ENCODE measurements around the gene COIL.

COIL gene

GRCh38 chr17:56893503-56893902 lies 67.3 kb downstream of the COIL start:
- H3K4me2 ChIP-seq (ENCODE audit: low read length): no peak overlapping the region
- no peak overlapping the region for H3K27ac ChIP-seq
- no peak for TF ChIP-seq CTCF (IDR thresholded peaks at IDR 0.05)
- no peaks in the 10 kb centered on the region for H3K9me3 ChIP-seq (ENCODE audit: control insufficient read depth, low read length)
- H3K4me1 ChIP-seq: no peaks in the 10 kb centered on the region
- H3K79me2 ChIP-seq: no peaks in the 10 kb centered on the region
- H3K27me3 ChIP-seq (ENCODE audit: control insufficient read depth, insufficient read depth, low read length): no peaks in the 10 kb centered on the region
- H3K36me3 ChIP-seq (ENCODE audit: control insufficient read depth, insufficient read depth, low read length): no peaks in the 10 kb centered on the region
- H3K9ac ChIP-seq: no peak overlapping the region
- no peak overlapping the region for H3K4me3 ChIP-seq (ENCODE audit: low read depth, low read length)
- no peak overlapping the region for H2AFZ ChIP-seq

DNA sequence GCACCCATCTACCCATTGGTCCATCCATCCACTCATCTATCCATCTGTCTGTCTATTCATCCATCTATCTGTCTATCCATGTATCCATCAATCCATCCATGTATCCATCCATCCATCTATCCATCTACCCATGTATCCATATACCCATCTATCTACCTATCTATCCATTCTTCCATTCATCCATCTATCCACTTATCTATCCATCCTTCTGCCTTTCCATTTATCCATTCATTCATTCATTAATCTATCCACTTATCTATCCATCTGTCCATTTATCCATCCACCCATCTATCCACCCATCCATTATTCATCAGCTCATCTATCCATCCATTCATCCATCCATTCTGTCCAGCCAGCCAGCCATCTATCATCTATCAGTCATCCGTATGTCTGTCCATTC lies 68.5 kb downstream of the COIL start:
- no peaks in the 10 kb centered on the region for H3K4me1 ChIP-seq
- H3K9me3 ChIP-seq (ENCODE audit: control insufficient read depth, low read length): no peaks in the 10 kb centered on the region
- H3K4me2 ChIP-seq (ENCODE audit: low read length): no peak overlapping the region
- no peak for TF ChIP-seq CTCF (IDR thresholded peaks at IDR 0.05)
- H3K36me3 ChIP-seq (ENCODE audit: control insufficient read depth, insufficient read depth, low read length): no peaks in the 10 kb centered on the region
- H2AFZ ChIP-seq: no peak overlapping the region
- H3K27ac ChIP-seq: no peak overlapping the region
- no peaks in the 10 kb centered on the region for H3K27me3 ChIP-seq (ENCODE audit: control insufficient read depth, insufficient read depth, low read length)
- H3K4me3 ChIP-seq (ENCODE audit: low read depth, low read length): no peak overlapping the region
- H3K79me2 ChIP-seq: no peaks in the 10 kb centered on the region
- H3K9ac ChIP-seq: no peak overlapping the region

GRCh38 chr17:56891751-56892150 lies 69.1 kb downstream of the COIL start:
- peak; percentile 54 for TF ChIP-seq CTCF (IDR thresholded peaks at IDR 0.05)
- Histone ChIP-seq H3K4me1 (no peaks in the 10 kb centered on the region), H3K9me3 (ENCODE audit: control insufficient read depth, low read length) (no peaks in the 10 kb centered on the region), H3K4me2 (ENCODE audit: low read length) (no peak overlapping the region), H2AFZ (no peak overlapping the region), H3K27ac (no peak overlapping the region), H3K79me2 (no peaks in the 10 kb centered on the region), H3K9ac (no peak overlapping the region), H3K36me3 (ENCODE audit: control insufficient read depth, insufficient read depth, low read length) (no peaks in the 10 kb centered on the region), H3K4me3 (ENCODE audit: low read depth, low read length) (no peak overlapping the region), H3K27me3 (ENCODE audit: control insufficient read depth, insufficient read depth, low read length) (no peaks in the 10 kb centered on the region)

- no peaks in the 10 kb centered on the region for H3K9me3 ChIP-seq (ENCODE audit: control insufficient read depth, low read length)
- no peak overlapping the region for H3K9ac ChIP-seq
- H3K79me2 ChIP-seq: no peaks in the 10 kb centered on the region
- no peak overlapping the region for H3K4me2 ChIP-seq (ENCODE audit: low read length)
- no peak for TF ChIP-seq CTCF (IDR thresholded peaks at IDR 0.05)
- H3K4me1 ChIP-seq: no peaks in the 10 kb centered on the region
- no peak overlapping the region for H3K27ac ChIP-seq
- H3K27me3 ChIP-seq (ENCODE audit: control insufficient read depth, insufficient read depth, low read length): no peaks in the 10 kb centered on the region
- no peaks in the 10 kb centered on the region for H3K36me3 ChIP-seq (ENCODE audit: control insufficient read depth, insufficient read depth, low read length)
- no peak overlapping the region for H2AFZ ChIP-seq
- no peak overlapping the region for H3K4me3 ChIP-seq (ENCODE audit: low read depth, low read length)
These were observed 69.8 kb downstream of the COIL start for GRCh38 chr17:56890906-56891674.

GRCh38 chr17:56890390-56890789 lies 70.5 kb downstream of the COIL start:
- TF ChIP-seq CTCF (IDR thresholded peaks at IDR 0.05): no peak
- H3K4me1 ChIP-seq: no peaks in the 10 kb centered on the region

More at GRCh38 chr17:56890390-56890789, 70.5 kb downstream of the COIL start:
- H3K36me3 ChIP-seq (ENCODE audit: control insufficient read depth, insufficient read depth, low read length): no peaks in the 10 kb centered on the region
- no peaks in the 10 kb centered on the region for H3K27me3 ChIP-seq (ENCODE audit: control insufficient read depth, insufficient read depth, low read length)
- no peak overlapping the region for H3K4me3 ChIP-seq (ENCODE audit: low read depth, low read length)
- no peak overlapping the region for H2AFZ ChIP-seq
- no peaks in the 10 kb centered on the region for H3K79me2 ChIP-seq
- no peak overlapping the region for H3K9ac ChIP-seq
- H3K4me2 ChIP-seq (ENCODE audit: low read length): no peak overlapping the region
- no peaks in the 10 kb centered on the region for H3K9me3 ChIP-seq (ENCODE audit: control insufficient read depth, low read length)
- no peak overlapping the region for H3K27ac ChIP-seq
